Osteoblast (primary cell): ENCODE results near the gene TLN1. TPM values are rescaled to one million over a fixed set of nuclear protein-coding genes. Genes with fewer than 3 reads are reported as not detected.

ENCODE experiments used
- DNase-seq: peaks from one replicate; pipeline ENCODE4 v3.0.0; 2011; ENCODE audit warnings: low spot score, mixed read lengths; ENCODE audit not compliant: insufficient read length; ENCODE audit errors: missing footprints
- H2AFZ ChIP-seq: 2 replicates; pipeline ENCODE4 v1.6.0; 2011; ENCODE audit warnings: mild to moderate bottlenecking, low read length
- H3K27ac ChIP-seq: 2 replicates; pipeline ENCODE4 v1.5.1; 2011; ENCODE audit warnings: mild to moderate bottlenecking, low read depth, low read length, moderate library complexity
- H3K27me3 ChIP-seq: 2 replicates; pipeline ENCODE4 v1.6.0; 2012; ENCODE audit warnings: mild to moderate bottlenecking, control low read depth, inconsistent platforms, low read length, moderate library complexity; ENCODE audit not compliant: insufficient read depth
- H3K36me3 ChIP-seq: 2 replicates; pipeline ENCODE4 v1.5.1; 2011; ENCODE audit warnings: mild to moderate bottlenecking, low read length, control low read depth, moderate library complexity; ENCODE audit not compliant: insufficient read depth
- H3K4me1 ChIP-seq: 2 replicates; pipeline ENCODE4 v1.5.1; 2011; ENCODE audit warnings: mild to moderate bottlenecking, low read length, control low read depth, moderate library complexity; ENCODE audit not compliant: insufficient read depth
- H3K4me2 ChIP-seq: 2 replicates; pipeline ENCODE4 v1.6.0; 2011; ENCODE audit warnings: mild to moderate bottlenecking, low read length; ENCODE audit not compliant: insufficient read depth
- H3K4me3 ChIP-seq: fragments of 200-600 bp; sonication (generic); 3 replicates; pipeline ENCODE4 v1.5.1; 2012; ENCODE audit warnings: mild to moderate bottlenecking, low read length, inconsistent platforms; ENCODE audit not compliant: insufficient read depth
- H3K79me2 ChIP-seq: 2 replicates; pipeline ENCODE4 v1.6.0; 2012; ENCODE audit warnings: mild to moderate bottlenecking, low read length, control low read depth, inconsistent platforms; ENCODE audit not compliant: insufficient read depth
- H3K9me3 ChIP-seq: 2 replicates; pipeline ENCODE4 v1.5.1; 2011; ENCODE audit warnings: low read depth, low read length, control low read depth
- H4K20me1 ChIP-seq: 2 replicates; pipeline ENCODE4 v1.6.0; 2012; ENCODE audit warnings: mild to moderate bottlenecking, low read length, control low read depth; ENCODE audit not compliant: insufficient read depth
- total RNA-seq: library from RNA; depleted of rRNA; stranded (reverse); fragments of >200 nt; gene quantifications from 2 replicates; pipeline ENCODE4 v1.2.3, GENCODE V29; 2012
- TF ChIP-seq, protein P1 (sequence below): IDR thresholded peaks from 2 replicates; pipeline ENCODE4 v1.5.1; 2011; ENCODE audit warnings: mild to moderate bottlenecking, low read depth, low read length, moderate library complexity; ENCODE audit errors: extremely low read depth

The TLN1 gene
- total RNA-seq, 1 donor, result 376 TPM

GRCh38 chr9:35659340-35659739 is 72.7 kb downstream of the TLN1 start:
- peaks cover 22% of the 10 kb centered on the region for H3K36me3 ChIP-seq
- H3K27me3 ChIP-seq, result no peaks in the 10 kb centered on the region
- no peaks in the 10 kb centered on the region for H3K9me3 ChIP-seq
- peaks cover 25% of the 10 kb centered on the region for H3K4me1 ChIP-seq
- H3K79me2 ChIP-seq, result peaks cover 10% of the 10 kb centered on the region
- H3K4me3 ChIP-seq, result peak overlapping the region; percentile 84
- TF ChIP-seq, protein P1, sequence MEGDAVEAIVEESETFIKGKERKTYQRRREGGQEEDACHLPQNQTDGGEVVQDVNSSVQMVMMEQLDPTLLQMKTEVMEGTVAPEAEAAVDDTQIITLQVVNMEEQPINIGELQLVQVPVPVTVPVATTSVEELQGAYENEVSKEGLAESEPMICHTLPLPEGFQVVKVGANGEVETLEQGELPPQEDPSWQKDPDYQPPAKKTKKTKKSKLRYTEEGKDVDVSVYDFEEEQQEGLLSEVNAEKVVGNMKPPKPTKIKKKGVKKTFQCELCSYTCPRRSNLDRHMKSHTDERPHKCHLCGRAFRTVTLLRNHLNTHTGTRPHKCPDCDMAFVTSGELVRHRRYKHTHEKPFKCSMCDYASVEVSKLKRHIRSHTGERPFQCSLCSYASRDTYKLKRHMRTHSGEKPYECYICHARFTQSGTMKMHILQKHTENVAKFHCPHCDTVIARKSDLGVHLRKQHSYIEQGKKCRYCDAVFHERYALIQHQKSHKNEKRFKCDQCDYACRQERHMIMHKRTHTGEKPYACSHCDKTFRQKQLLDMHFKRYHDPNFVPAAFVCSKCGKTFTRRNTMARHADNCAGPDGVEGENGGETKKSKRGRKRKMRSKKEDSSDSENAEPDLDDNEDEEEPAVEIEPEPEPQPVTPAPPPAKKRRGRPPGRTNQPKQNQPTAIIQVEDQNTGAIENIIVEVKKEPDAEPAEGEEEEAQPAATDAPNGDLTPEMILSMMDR, result no peak
- H3K27ac ChIP-seq, result peak overlapping the region; percentile 100
- no peak overlapping the region for H2AFZ ChIP-seq
- DNase-seq, result no peak
- H3K4me2 ChIP-seq, result peak overlapping the region; percentile 92
- no peaks in the 10 kb centered on the region for H4K20me1 ChIP-seq

DNA sequence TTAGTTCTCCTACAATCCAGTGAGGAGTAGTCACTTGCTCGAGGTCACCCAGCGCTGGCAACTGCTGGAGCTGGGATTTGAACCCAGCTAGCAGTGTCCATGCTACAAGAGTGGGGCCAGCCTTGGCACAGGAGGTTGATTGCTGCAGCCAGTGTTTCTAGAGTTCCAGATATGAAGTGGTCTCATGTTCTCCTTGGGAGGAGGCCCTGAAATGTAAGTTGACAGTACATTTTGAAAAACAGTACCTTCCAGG is 73.1 kb downstream of the TLN1 start:
- peak overlapping the region; percentile 100 for H3K27ac ChIP-seq
- peak overlapping the region; percentile 92 for H3K4me2 ChIP-seq
- no peaks in the 10 kb centered on the region for H3K9me3 ChIP-seq
- TF ChIP-seq, protein P1, result no peak
- no peaks in the 10 kb centered on the region for H4K20me1 ChIP-seq
- H3K79me2 ChIP-seq, result peaks cover 10% of the 10 kb centered on the region
- H3K4me1 ChIP-seq, result peaks cover 20% of the 10 kb centered on the region
- peak overlapping the region; percentile 84 for H3K4me3 ChIP-seq
- no peaks in the 10 kb centered on the region for H3K27me3 ChIP-seq
- H2AFZ ChIP-seq, result peak overlapping the region; percentile 71
- H3K36me3 ChIP-seq, result peaks cover 22% of the 10 kb centered on the region
- DNase-seq, result peak; percentile 91

DNA sequence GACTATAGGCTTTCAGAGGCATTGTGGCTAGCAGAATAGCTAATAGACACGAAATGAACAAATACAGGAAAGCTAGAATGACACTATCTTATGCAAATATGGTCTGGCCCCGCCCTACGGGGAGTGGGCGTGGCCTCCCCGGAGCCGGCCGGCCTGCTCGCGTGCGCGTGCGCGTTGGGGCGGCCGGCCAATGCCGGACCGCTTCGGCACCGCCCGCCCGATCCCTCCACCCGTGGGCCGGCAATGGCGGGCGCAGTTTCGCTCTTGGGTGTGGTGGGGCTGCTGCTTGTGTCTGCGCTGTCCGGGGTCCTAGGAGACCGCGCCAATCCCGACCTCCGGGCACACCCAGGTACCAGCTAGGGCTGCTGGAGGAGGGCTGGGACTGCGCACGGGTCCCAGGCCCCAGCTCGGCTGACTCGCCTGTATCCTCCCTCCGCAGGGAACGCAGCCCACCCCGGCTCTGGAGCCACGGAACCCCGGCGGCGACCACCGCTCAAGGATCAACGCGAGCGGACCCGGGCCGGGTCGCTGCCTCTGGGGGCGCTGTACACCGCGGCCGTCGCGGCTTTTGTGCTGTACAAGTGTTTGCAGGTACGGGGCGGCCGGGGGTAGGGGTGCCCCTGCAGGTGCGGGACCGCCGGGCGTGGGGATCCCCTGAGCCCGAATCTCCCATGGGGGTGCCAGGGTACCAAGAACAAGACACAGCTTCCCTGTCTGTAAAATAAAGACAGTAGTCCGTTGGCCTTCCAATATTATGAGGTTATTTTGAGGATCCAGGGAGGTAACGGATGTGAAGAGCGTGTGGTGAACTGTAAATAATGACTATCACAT is 73.6 kb downstream of the TLN1 start, which contains the start of gene CCDC107:
Gene CCDC107 (plus strand): TSS at position 156 of the 831 bp plus-strand sequence. CDS start 88 bp downstream, at position 244.
- DNase-seq, result peak; percentile 96
- H2AFZ ChIP-seq, result peak within 1 kb of the TSS; percentile 79

GRCh38 chr9:35657546-35658136 is 74.4 kb downstream of the TLN1 start, which contains the start of gene RMRP:
TSS of gene RMRP (minus strand) at chr9:35658019.
- no peaks in the 10 kb centered on the region for H3K9me3 ChIP-seq
- H3K4me1 ChIP-seq, result peaks cover 24% of the 10 kb centered on the region
- peak within 1 kb of the TSS; percentile 92 for H3K4me2 ChIP-seq
- no peaks in the 10 kb centered on the region for H3K27me3 ChIP-seq
- peak within 1 kb of the TSS; percentile 79 for H2AFZ ChIP-seq
- peak within 1 kb of the TSS; percentile 84 for H3K4me3 ChIP-seq
- DNase-seq, result peak; percentile 98
- TF ChIP-seq, protein P1, result no peak
- peaks cover 22% of the 10 kb centered on the region for H3K36me3 ChIP-seq
- H4K20me1 ChIP-seq, result no peaks in the 10 kb centered on the region
- peak within 1 kb of the TSS; percentile 100 for H3K27ac ChIP-seq
- peaks cover 10% of the 10 kb centered on the region for H3K79me2 ChIP-seq

More for the DNA sequence above, 73.6 kb downstream of the TLN1 start, which contains the start of gene CCDC107:
- Histone ChIP-seq H4K20me1 (no peaks in the 10 kb centered on the region), H3K4me3 (peak within 1 kb of the TSS; percentile 84), H3K4me2 (peak within 1 kb of the TSS; percentile 92), H3K9me3 (no peaks in the 10 kb centered on the region), H3K4me1 (peaks cover 19% of the 10 kb centered on the region), H3K27ac (peak within 1 kb of the TSS; percentile 100), H3K36me3 (peaks cover 22% of the 10 kb centered on the region), H3K79me2 (peaks cover 10% of the 10 kb centered on the region), H3K27me3 (no peaks in the 10 kb centered on the region)
- TF ChIP-seq, protein P1, result peak; percentile 42
